ENCODE data around the gene STARD3. TPM values are rescaled to one million over a fixed set of nuclear protein-coding genes. Genes with fewer than 3 reads are reported as not detected.

The STARD3 gene
- total RNA-seq, 1 donor from 2014 or later, result 87.6 TPM

GRCh38 chr17:39663688-39664580, 27.0 kb downstream of the STARD3 start:
- no peak for DNase-seq (ENCODE audit: low spot score in 2 of 2)
- no peaks in the 10 kb centered on the region for H3K9me3 ChIP-seq
- TF ChIP-seq CTCF (IDR thresholded peaks at IDR 0.05), result no peak
- peaks cover 13 to 21% of the 10 kb centered on the region in 2 donors for H3K36me3 ChIP-seq
- H3K27me3 ChIP-seq, result no peaks in the 10 kb centered on the region
- intact Hi-C loops (cut with DNase I), result no loop called here
- no peak overlapping the region for H3K4me3 ChIP-seq
- peak overlapping the region; percentile 68 to 74 for H3K27ac ChIP-seq
- H3K4me1 ChIP-seq, result peaks cover 25 to 58% of the 10 kb centered on the region in 2 donors

- intact Hi-C loops (cut with DNase I), result loop anchor here (5.0 kb wide), 1 partner anchor 67 kb away; the partner anchor contains the start of gene MIEN1
- no peaks in the 10 kb centered on the region for H3K27me3 ChIP-seq
Measured at GRCh38 chr17:39664581-39665561, 27.9 kb downstream of the STARD3 start, which contains the start of gene TCAP. TCAP (plus strand) TSS chr17:39665349; CDS start chr17:39665360, 11 bp downstream.

GRCh38 chr17:39665642-39666224, 28.8 kb downstream of the STARD3 start:
- peak in 2 of 3 experiments; percentile 8 to 16 for TF ChIP-seq CTCF (IDR thresholded peaks at IDR 0.05)
- Histone ChIP-seq H3K4me3 (peak overlapping the region in 1 of 2 donors; percentile 4), H3K36me3 (peaks cover 0 to 6% of the 10 kb centered on the region in 2 donors), H3K27me3 (no peaks in the 10 kb centered on the region), H3K4me1 (peaks cover 25 to 58% of the 10 kb centered on the region in 2 donors), H3K27ac (peak overlapping the region; percentile 68 to 74), H3K9me3 (no peaks in the 10 kb centered on the region)
- intact Hi-C loops (cut with DNase I), result loop anchor here (2.0 to 5.0 kb wide), 2 partner anchors 31 to 67 kb away; partner anchors contain the start of gene MIEN1
- DNase-seq (ENCODE audit: low spot score in 2 of 2), result no peak

More at GRCh38 chr17:39664581-39665561, 27.9 kb downstream of the STARD3 start, which contains the start of gene TCAP:
- Histone ChIP-seq H3K9me3 (no peaks in the 10 kb centered on the region), H3K4me3 (peak within 1 kb of the TSS in 1 of 2 donors; percentile 4), H3K36me3 (peaks cover 5 to 12% of the 10 kb centered on the region in 2 donors), H3K4me1 (peaks cover 25 to 58% of the 10 kb centered on the region in 2 donors), H3K27ac (peak within 1 kb of the TSS; percentile 68 to 74)
- TF ChIP-seq CTCF (IDR thresholded peaks at IDR 0.05), result no peak
- no peak for DNase-seq (ENCODE audit: low spot score in 2 of 2)

GRCh38 chr17:39666231-39666600, 29.3 kb downstream of the STARD3 start:
- no peak for DNase-seq (ENCODE audit: low spot score in 2 of 2)
- H3K4me1 ChIP-seq, result peaks cover 25 to 58% of the 10 kb centered on the region in 2 donors
- H3K36me3 ChIP-seq, result peaks cover 0 to under 1% of the 10 kb centered on the region in 2 donors
- peak overlapping the region; percentile 68 to 74 for H3K27ac ChIP-seq
- no peaks in the 10 kb centered on the region for H3K9me3 ChIP-seq
- intact Hi-C loops (cut with DNase I), result loop anchor here (2.0 to 5.0 kb wide), 2 partner anchors 31 to 66 kb away; partner anchors contain the start of gene MIEN1
- H3K4me3 ChIP-seq, result no peak overlapping the region
- no peak for TF ChIP-seq CTCF (IDR thresholded peaks at IDR 0.05)
- H3K27me3 ChIP-seq, result no peaks in the 10 kb centered on the region

All from ascending aorta (tissue), 2 donors.